H1 (cell line): ENCODE data around the gene TBCD. TPM values are rescaled to one million over a fixed set of nuclear protein-coding genes. Genes with fewer than 3 reads are reported as not detected.

Experiments used
- CTCF ChIA-PET: fragments of 300-600 bp; sonication (Branson Sonifier 250); formaldehyde crosslinking; loops from one replicate; lab custom pipeline; 2021; ENCODE audit not compliant: partially characterized antibody; lab: Charles Lee
- POLR2A ChIA-PET: fragments of 300-600 bp; sonication (Branson Sonifier 250); formaldehyde crosslinking; loops from one replicate; lab custom pipeline; 2021; ENCODE audit warnings: inconsistent platforms; ENCODE audit not compliant: partially characterized antibody; lab: Charles Lee
- DNase-seq, 2 experiments: peaks; one replicate each; pipeline versions ENCODE4 v3.0.0 to v3.0.0-alpha.2; 2010 to 2022; ENCODE audit warnings: low spot score in 2 of 2, low read depth in 1 of 2, mixed read lengths in 1 of 2
- FAIRE-seq: peaks from 2 replicates; lab custom pipeline; 2011; peaks lifted over from hg19 to GRCh38; lab: Jason Lieb, UNC
- H2AFZ ChIP-seq: 2 replicates; pipeline ENCODE4 v1.8.1; 2012; ENCODE audit warnings: low read length, inconsistent platforms
- H2AK5ac ChIP-seq: 2 replicates; pipeline ENCODE4 v1.6.1; 2013; ENCODE audit warnings: low read depth, low read length
- H2BK120ac ChIP-seq: replicated peaks from 2 replicates; pipeline ENCODE3; 2013; ENCODE audit warnings: low read depth, low read length, inconsistent platforms
- H2BK12ac ChIP-seq: 2 replicates; pipeline ENCODE4 v1.6.1; 2013; ENCODE audit warnings: low read depth, low read length
- H2BK15ac ChIP-seq: 2 replicates; pipeline ENCODE4 v1.6.1; 2013; ENCODE audit warnings: low read length
- H2BK20ac ChIP-seq: 2 replicates; pipeline ENCODE4 v1.6.1; 2013; ENCODE audit warnings: low read length
- H2BK5ac ChIP-seq: 2 replicates; pipeline ENCODE4 v1.6.1; 2013; ENCODE audit warnings: low read depth, low read length
- H3K14ac ChIP-seq: 2 replicates; pipeline ENCODE4 v1.6.1; 2013; ENCODE audit warnings: inconsistent platforms; ENCODE audit not compliant: insufficient read length
- H3K18ac ChIP-seq: 2 replicates; pipeline ENCODE4 v1.6.1; 2013; ENCODE audit warnings: low read length; ENCODE audit errors: extremely low read depth
- H3K23ac ChIP-seq: 2 replicates; pipeline ENCODE4 v1.6.1; 2013; ENCODE audit warnings: inconsistent platforms; ENCODE audit not compliant: insufficient read length
- H3K23me2 ChIP-seq: 2 replicates; pipeline ENCODE4 v1.6.1; 2013; ENCODE audit warnings: low read depth, low read length
- H3K27ac ChIP-seq: 2 replicates; pipeline ENCODE4 v1.6.1; 2011; ENCODE audit warnings: low read depth, low read length, inconsistent platforms
- H3K27me3 ChIP-seq, 4 experiments: replicated peaks in 1 of 4; 1 replicate in 1 of 4; 2 replicates in 3 of 4; pipeline versions ENCODE4 v1.6.1 to v1.8.1; 2011 to 2013; ENCODE audit warnings: low read length in 3 of 4, mild to moderate bottlenecking in 3 of 4, inconsistent platforms in 2 of 4, mixed read lengths in 2 of 4, moderate library complexity in 1 of 4; ENCODE audit not compliant: control insufficient read depth in 3 of 4, insufficient read depth in 3 of 4; ENCODE audit errors: extremely low read depth in 1 of 4
- H3K36me3 ChIP-seq, 4 experiments: 2 replicates each; pipeline versions ENCODE4 v1.6.1 to v1.8.1; 2011 to 2013; ENCODE audit warnings: mild to moderate bottlenecking in 4 of 4, low read length in 3 of 4, moderate library complexity in 2 of 4, control low read depth in 1 of 4, inconsistent platforms in 1 of 4; ENCODE audit not compliant: insufficient read depth in 4 of 4, control insufficient read depth in 2 of 4
- H3K4ac ChIP-seq: replicated peaks from 2 replicates; pipeline ENCODE3; 2013; ENCODE audit warnings: low read length, low read depth, mixed read lengths, inconsistent platforms; ENCODE audit not compliant: insufficient read length
- H3K4me1 ChIP-seq, 4 experiments: replicated peaks in 1 of 4; 1 replicate in 1 of 4; 2 replicates in 3 of 4; pipeline versions ENCODE4 v1.6.1 to v1.8.1; 2011 to 2013; ENCODE audit warnings: low read length in 3 of 4, inconsistent platforms in 2 of 4, mixed read lengths in 1 of 4; ENCODE audit not compliant: insufficient read depth in 4 of 4, control insufficient read depth in 3 of 4
- H3K4me2 ChIP-seq, 2 experiments: 2 replicates each; pipeline versions ENCODE4 v1.6.1 to v1.8.1; 2011 to 2013; ENCODE audit warnings: low read depth in 2 of 2, low read length in 2 of 2, control low read depth in 1 of 2, inconsistent platforms in 1 of 2, mild to moderate bottlenecking in 1 of 2; ENCODE audit not compliant: insufficient read depth in 1 of 2
- H3K4me3 ChIP-seq, 4 experiments: fragments of 200-600, 300-600 bp in 1 of 4; sonication (generic), shearing (Covaris generic), sonication (Bioruptor Twin) in 1 of 4; 2 replicates each; pipeline versions ENCODE4 v1.5.1 to v1.8.1; 2011 to 2016; ENCODE audit warnings: low read length in 4 of 4, low read depth in 3 of 4, control low read depth in 2 of 4, inconsistent platforms in 2 of 4, mild to moderate bottlenecking in 2 of 4, mixed read lengths in 1 of 4, moderate library complexity in 1 of 4; ENCODE audit not compliant: insufficient read depth in 2 of 4; ENCODE audit errors: extremely low read depth in 1 of 4
- H3K56ac ChIP-seq: replicated peaks from 2 replicates; pipeline ENCODE3; 2013; ENCODE audit warnings: low read depth, mild to moderate bottlenecking, mixed read lengths, low read length, inconsistent platforms; ENCODE audit not compliant: insufficient read length
- H3K79me1 ChIP-seq: 2 replicates; pipeline ENCODE4 v1.6.1; 2013; ENCODE audit warnings: low read depth, low read length, control low read depth
- H3K79me2 ChIP-seq, 2 experiments: 2 replicates each; pipeline versions ENCODE4 v1.6.1 to v1.8.1; 2012 to 2013; ENCODE audit warnings: low read length in 2 of 2, mild to moderate bottlenecking in 2 of 2, inconsistent platforms in 1 of 2; ENCODE audit not compliant: insufficient read depth in 2 of 2, control insufficient read depth in 1 of 2
- H3K9ac ChIP-seq, 4 experiments: replicated peaks in 1 of 4; 1 replicate in 1 of 4; 2 replicates in 3 of 4; pipeline versions ENCODE4 v1.6.1 to v1.8.1; 2011 to 2013; ENCODE audit warnings: low read depth in 3 of 4, low read length in 3 of 4, control low read depth in 2 of 4, mild to moderate bottlenecking in 2 of 4, moderate library complexity in 2 of 4, inconsistent platforms in 1 of 4; ENCODE audit errors: extremely low read depth in 1 of 4
- H3K9me3 ChIP-seq, 2 experiments: 2 replicates each; pipeline versions ENCODE4 v1.6.1 to v1.8.1; 2012 to 2013; ENCODE audit warnings: mild to moderate bottlenecking in 2 of 2, moderate library complexity in 2 of 2, control low read depth in 1 of 2, inconsistent platforms in 1 of 2, low read depth in 1 of 2, low read length in 1 of 2, mixed read lengths in 1 of 2; ENCODE audit not compliant: insufficient read depth in 2 of 2
- H4K20me1 ChIP-seq, 2 experiments: replicated peaks in 1 of 2; 2 replicates each; pipeline versions ENCODE3 to v1.8.1; 2011 to 2013; ENCODE audit warnings: inconsistent platforms in 2 of 2, low read length in 2 of 2, mild to moderate bottlenecking in 1 of 2; ENCODE audit not compliant: insufficient read depth in 2 of 2, control insufficient read depth in 1 of 2
- H4K5ac ChIP-seq: 2 replicates; pipeline ENCODE4 v1.6.1; 2013; ENCODE audit warnings: low read length, low read depth, mixed read lengths, inconsistent platforms; ENCODE audit not compliant: insufficient read length
- H4K8ac ChIP-seq: 2 replicates; pipeline ENCODE4 v1.8.0; 2013; ENCODE audit warnings: mild to moderate bottlenecking, moderate library complexity, low read length, inconsistent platforms; ENCODE audit not compliant: insufficient read depth; ENCODE audit errors: extremely low read depth
- H4K91ac ChIP-seq: replicated peaks from 2 replicates; pipeline ENCODE3; 2013; ENCODE audit warnings: low read length, mixed read lengths, inconsistent platforms; ENCODE audit not compliant: insufficient read length
- ASH2L ChIP-seq: fragments of 200-600, 300-600 bp; sonication (generic); IDR thresholded peaks from one replicate; pipeline ENCODE4 v1.7.1; 2017; ENCODE audit warnings: low read length
- HDAC6 ChIP-seq: IDR thresholded peaks from one replicate; pipeline ENCODE4 v1.7.1; 2012; ENCODE audit warnings: low read depth, mild to moderate bottlenecking, inconsistent platforms, low read length, moderate library complexity
- JUN ChIP-seq: IDR thresholded peaks from 2 replicates; pipeline ENCODE4 v1.6.1; 2011; ENCODE audit warnings: low read depth, mild to moderate bottlenecking, improper control_type of control experiment, low read length
- JUND ChIP-seq: IDR thresholded peaks from 2 replicates; pipeline ENCODE4 v1.6.1; 2011; ENCODE audit warnings: mild to moderate bottlenecking, improper control_type of control experiment, low read length
- KDM1A ChIP-seq: fragments of 200-600, 300-600 bp; sonication (generic); IDR thresholded peaks from 2 replicates; pipeline ENCODE4 v1.7.1; 2016; ENCODE audit warnings: mild to moderate bottlenecking, low read length, borderline replicate concordance
- MAFK ChIP-seq: IDR thresholded peaks from 2 replicates; pipeline ENCODE4 v1.6.1; 2012; ENCODE audit warnings: low read depth, mild to moderate bottlenecking, improper control_type of control experiment, low read length
- NRF1 ChIP-seq: IDR thresholded peaks from 2 replicates; pipeline ENCODE4 v1.6.1; 2011; ENCODE audit warnings: mild to moderate bottlenecking, low read depth, low read length, improper control_type of control experiment
- PHF8 ChIP-seq: fragments of 200-600 bp; sonication (generic); conservative IDR thresholded peaks from 2 replicates; pipeline ENCODE4 v1.7.1; 2012; ENCODE audit warnings: low read depth, mild to moderate bottlenecking, inconsistent platforms, low read length, moderate library complexity
- RFX5 ChIP-seq: IDR thresholded peaks from 2 replicates; pipeline ENCODE4 v1.6.1; 2011; ENCODE audit warnings: low read depth, low read length, improper control_type of control experiment, borderline replicate concordance
- SIX5 ChIP-seq: IDR thresholded peaks from 2 replicates; pipeline ENCODE4 v1.6.1; 2011; ENCODE audit warnings: mild to moderate bottlenecking, low read depth, low read length
- SUZ12 ChIP-seq: fragments of 200-600 bp; sonication (generic); IDR thresholded peaks from 2 replicates; pipeline ENCODE4 v1.6.1; 2012; ENCODE audit warnings: mild to moderate bottlenecking, inconsistent platforms, low read length, moderate library complexity, mixed read lengths
- TAF7 ChIP-seq: optimal IDR thresholded peaks from 2 replicates; pipeline ENCODE3; 2011; ENCODE audit warnings: low read depth, mild to moderate bottlenecking, inconsistent platforms, low read length, moderate library complexity, borderline replicate concordance
- TEAD4 ChIP-seq: IDR thresholded peaks from 2 replicates; pipeline ENCODE4 v1.6.1; 2012; ENCODE audit warnings: low read depth, low read length, inconsistent platforms, mixed read lengths
- WGBS, 2 experiments: shearing (Covaris generic) in 1 of 2; methylation state at CpG; one replicate each; pipeline versions ENCODE4 v1.1.6 to v1.1.7; 2013 to 2015; ENCODE audit warnings: low lambda C conversion rate in 2 of 2, mixed read lengths in 2 of 2, inconsistent platforms in 1 of 2, low coverage in 1 of 2, missing lambda C conversion rate in 1 of 2; ENCODE audit not compliant: insufficient replicate concordance in 2 of 2, insufficient coverage in 1 of 2, insufficient read length in 1 of 2; ENCODE audit errors: extremely low coverage in 1 of 2, missing lambda C conversion rate in 1 of 2; 5-methylcytosine and 5-hydroxymethylcytosine counted together
- polyA plus RNA-seq, 7 experiments: library from polyadenylated mRNA; depleted of rRNA in 3 of 7; stranded (reverse) in 5 of 7; unstranded in 2 of 7; fragments of >200 nt in 5 of 7; fragments of 200-250 nt in 2 of 7; gene quantifications; 1 replicate in 5 of 7; 2 replicates in 1 of 7; 4 replicates in 1 of 7; pipeline versions ENCODE4 v1.2.1 to v1.2.3, GENCODE V29; 2011 to 2013; ENCODE audit warnings: missing spikeins in 2 of 7, mixed read lengths in 2 of 7
- total RNA-seq: library from RNA; stranded (reverse); fragmentation: NEBNext Ultra II Directional; extraction: Animal tissue kit (Norgen Biotek cat#: 25700); gene quantifications from 2 replicates; pipeline ENCODE4 v1.2.1, GENCODE V29; 2021
- TF ChIP-seq, protein P1 (sequence below): IDR thresholded peaks from 2 replicates; pipeline ENCODE4 v1.6.1; 2011; ENCODE audit warnings: low read depth, mild to moderate bottlenecking, low read length; ENCODE audit not compliant: insufficient read depth
- TF ChIP-seq, protein P2 (sequence below): IDR thresholded peaks from 2 replicates; pipeline ENCODE4 v1.6.1; 2012; ENCODE audit warnings: inconsistent platforms

The TBCD gene
- total and polyA plus RNA-seq, 2 of the 8 experiments (the other 6 are each of a cell fraction or from before 2014, with no cell fraction given): 118 to 162 TPM

DNA sequence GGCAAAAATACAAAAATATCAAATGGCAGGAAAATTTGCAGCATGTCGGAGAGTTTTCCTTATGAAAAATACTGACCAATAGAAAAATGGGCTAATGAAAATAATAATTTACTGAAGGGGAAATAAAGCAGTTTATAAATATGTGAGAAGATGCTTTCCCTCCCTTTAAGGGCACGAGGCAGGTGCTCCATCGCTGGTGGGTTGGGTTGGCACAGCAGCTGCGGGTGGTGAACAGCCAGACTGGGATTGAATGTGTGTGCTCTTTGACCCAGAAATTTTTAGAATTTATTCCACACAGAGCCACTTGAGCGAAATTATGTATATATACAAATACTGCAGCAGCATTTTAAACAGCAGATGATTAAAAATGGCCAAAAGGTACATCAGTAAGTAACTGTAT lies 197.1 kb downstream of the TBCD start:
- H3K4me2 ChIP-seq: no peak overlapping the region
- no peak overlapping the region for H3K4ac ChIP-seq
- no peaks in the 10 kb centered on the region for H3K23me2 ChIP-seq
- 84% methylated on average over 5 of the region's 5 CpGs; no CpG with 5 or more reads in 1 of the 2 experiments for WGBS, 2 experiments
- no peak overlapping the region for H3K18ac ChIP-seq
- ChIA-PET POLR2A (no interaction called here), CTCF (no interaction called here)
- H3K79me2 ChIP-seq: no peaks in the 10 kb centered on the region
- no peak overlapping the region for H2BK20ac ChIP-seq
- no peak overlapping the region for H2BK5ac ChIP-seq
- H4K5ac ChIP-seq: no peak overlapping the region
- H2AK5ac ChIP-seq: no peak overlapping the region
- H3K27me3 ChIP-seq: no peaks in the 10 kb centered on the region
- H3K27ac ChIP-seq: no peak overlapping the region
- DNase-seq (no peak), FAIRE-seq (no peak)
- no peak overlapping the region for H3K56ac ChIP-seq
- H3K9ac ChIP-seq: no peak overlapping the region
- H3K79me1 ChIP-seq: no peaks in the 10 kb centered on the region
- no peak overlapping the region for H4K91ac ChIP-seq
- no peak overlapping the region for H3K4me3 ChIP-seq
- H2BK12ac ChIP-seq: no peak overlapping the region
- peaks cover 0 to 9% (median 2%) of the 10 kb centered on the region in 4 experiments; a peak in 5 of 8 replicates for H3K36me3 ChIP-seq
- no peaks in the 10 kb centered on the region for H3K4me1 ChIP-seq
- H4K8ac ChIP-seq: no peak overlapping the region
- H3K23ac ChIP-seq: no peak overlapping the region
- H4K20me1 ChIP-seq: no peaks in the 10 kb centered on the region
- no peak overlapping the region for H2BK15ac ChIP-seq
- H2AFZ ChIP-seq: no peak overlapping the region
- peaks cover 72 to 80% of the 10 kb centered on the region in 2 experiments for H3K9me3 ChIP-seq
- no peak overlapping the region for H2BK120ac ChIP-seq
- H3K14ac ChIP-seq: no peak overlapping the region
- TF ChIP-seq HDAC6: no peak
- no peak for TF ChIP-seq JUND
- TF ChIP-seq TAF7: no peak
- no peak for TF ChIP-seq ASH2L
- TF ChIP-seq, protein P1, sequence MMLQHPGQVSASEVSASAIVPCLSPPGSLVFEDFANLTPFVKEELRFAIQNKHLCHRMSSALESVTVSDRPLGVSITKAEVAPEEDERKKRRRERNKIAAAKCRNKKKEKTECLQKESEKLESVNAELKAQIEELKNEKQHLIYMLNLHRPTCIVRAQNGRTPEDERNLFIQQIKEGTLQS: no peak
- no peak for TF ChIP-seq KDM1A
- no peak for TF ChIP-seq PHF8
- TF ChIP-seq SUZ12: no peak
- TF ChIP-seq RFX5: no peak
- TF ChIP-seq, protein P2, sequence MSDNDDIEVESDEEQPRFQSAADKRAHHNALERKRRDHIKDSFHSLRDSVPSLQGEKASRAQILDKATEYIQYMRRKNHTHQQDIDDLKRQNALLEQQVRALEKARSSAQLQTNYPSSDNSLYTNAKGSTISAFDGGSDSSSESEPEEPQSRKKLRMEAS: no peak
- no peak for TF ChIP-seq NRF1
- TF ChIP-seq TEAD4: no peak
- no peak for TF ChIP-seq JUN
- TF ChIP-seq MAFK: no peak
- TF ChIP-seq SIX5: no peak
